ENCODE results near the gene FOXB1. TPM values are rescaled to one million over a fixed set of nuclear protein-coding genes. Genes with fewer than 3 reads are reported as not detected.

Gene FOXB1
- total RNA-seq, 1 donor, result not detected

GRCh38 chr15:59998305-59998949, 5.7 kb upstream of the FOXB1 start:
- H3K4me3 ChIP-seq (ENCODE audit: low read depth, low read length), result no peak overlapping the region
- no peak for DNase-seq (ENCODE audit: low read depth)
- no peak for TF ChIP-seq CTCF (IDR thresholded peaks at IDR 0.05; ENCODE audit: insufficient read depth, low read depth, low read length)

GRCh38 chr15:59998950-59999611, 5.0 kb upstream of the FOXB1 start:
- no peak for TF ChIP-seq CTCF (IDR thresholded peaks at IDR 0.05; ENCODE audit: insufficient read depth, low read depth, low read length)
- DNase-seq (ENCODE audit: low read depth), result no peak
- no peak overlapping the region for H3K4me3 ChIP-seq (ENCODE audit: low read depth, low read length)

GRCh38 chr15:59999612-60000112, 4.4 kb upstream of the FOXB1 start:
- DNase-seq (ENCODE audit: low read depth), result no peak
- H3K4me3 ChIP-seq (ENCODE audit: low read depth, low read length), result no peak overlapping the region
- TF ChIP-seq CTCF (IDR thresholded peaks at IDR 0.05; ENCODE audit: insufficient read depth, low read depth, low read length), result no peak

GRCh38 chr15:60000113-60000823, 3.8 kb upstream of the FOXB1 start:
- no peak for DNase-seq (ENCODE audit: low read depth)
- no peak for TF ChIP-seq CTCF (IDR thresholded peaks at IDR 0.05; ENCODE audit: insufficient read depth, low read depth, low read length)
- H3K4me3 ChIP-seq (ENCODE audit: low read depth, low read length), result no peak overlapping the region

GRCh38 chr15:60000824-60001609, 3.1 kb upstream of the FOXB1 start:
- no peak overlapping the region for H3K4me3 ChIP-seq (ENCODE audit: low read depth, low read length)
- DNase-seq (ENCODE audit: low read depth), result no peak
- no peak for TF ChIP-seq CTCF (IDR thresholded peaks at IDR 0.05; ENCODE audit: insufficient read depth, low read depth, low read length)

All from fibroblast of villous mesenchyme (primary cell).